Stimulated activated CD8-positive, alpha-beta memory T cell treated with anti-CD3 and anti-CD28 coated beads, Interleukin-15, amount 100 ng/mL, for 1 hour (primary cell): ENCODE results near the gene ATP6V1G3.
"Not testable (repeated sequence)": the region's sequence is repeated elsewhere in the genome, so short reads cannot be mapped to it uniquely, and the experiment has no call there.

Experiments used
- DNase-seq: peaks from one replicate; pipeline ENCODE4 v3.0.0-alpha.2; 2020; ENCODE audit warnings: low read depth

ATP6V1G3 gene

DNA sequence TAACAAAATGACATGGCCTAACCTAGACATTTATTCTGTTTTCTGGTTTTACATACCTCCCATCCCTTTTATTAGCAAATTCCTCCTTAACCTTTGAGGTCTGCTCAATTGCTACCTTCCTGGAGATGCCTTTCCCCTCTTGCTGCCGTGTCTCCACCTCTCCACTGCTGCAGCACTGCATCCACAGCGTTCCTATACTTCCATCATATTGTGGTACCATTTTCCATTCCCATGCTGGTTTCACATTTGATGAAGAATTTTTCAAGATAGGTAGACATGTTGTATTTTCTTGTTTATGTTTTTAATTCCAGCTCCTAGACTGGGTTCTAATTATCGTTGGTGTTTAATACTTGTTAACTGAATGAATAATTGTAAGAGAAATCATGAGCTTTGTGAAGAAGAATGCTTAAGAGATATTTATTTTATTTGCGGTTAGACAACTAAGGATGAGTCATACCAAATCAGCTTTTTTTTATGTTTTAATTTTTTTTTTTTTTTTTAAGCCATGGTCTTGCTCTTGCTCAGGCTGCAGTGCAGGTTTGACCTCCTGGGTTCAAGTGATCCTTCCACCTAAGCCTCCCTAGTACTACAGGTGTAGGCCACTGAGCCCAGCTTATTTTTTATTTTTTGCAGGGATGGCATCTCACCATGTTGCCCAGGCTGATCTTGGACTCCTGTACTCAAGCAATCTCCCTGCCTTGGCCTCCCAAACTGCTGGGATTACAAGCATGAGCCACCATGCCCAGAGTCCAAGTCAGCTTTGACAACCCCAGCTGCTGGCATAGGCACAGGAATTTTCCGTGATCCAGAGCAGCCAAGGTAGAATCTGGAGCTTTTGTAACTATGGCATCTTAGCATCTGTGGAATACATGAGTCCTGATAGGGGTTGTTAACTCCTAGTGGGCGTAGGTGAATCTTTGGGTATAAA, 44.0 kb downstream of the ATP6V1G3 start:
- no peak for DNase-seq

DNA sequence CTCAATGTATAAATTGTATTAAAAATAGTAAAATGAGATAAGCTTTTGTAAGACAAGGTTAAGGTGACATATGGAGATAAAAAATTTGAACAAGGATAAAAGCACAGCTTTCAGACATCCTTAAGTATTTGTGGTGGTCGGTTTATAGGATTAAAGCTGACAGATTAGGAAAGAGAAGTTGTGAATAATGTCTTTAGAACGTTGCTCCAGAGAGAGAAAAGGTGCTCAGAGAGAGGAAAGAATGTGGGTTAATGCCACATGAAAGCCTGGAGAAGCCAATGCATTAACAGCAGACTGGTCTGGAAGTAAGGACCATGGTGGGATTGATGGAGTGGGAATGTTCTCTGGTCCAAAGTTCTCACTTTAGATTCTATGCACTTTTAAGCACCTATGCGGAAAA, 44.8 kb downstream of the ATP6V1G3 start:
- DNase-seq = no peak

DNA sequence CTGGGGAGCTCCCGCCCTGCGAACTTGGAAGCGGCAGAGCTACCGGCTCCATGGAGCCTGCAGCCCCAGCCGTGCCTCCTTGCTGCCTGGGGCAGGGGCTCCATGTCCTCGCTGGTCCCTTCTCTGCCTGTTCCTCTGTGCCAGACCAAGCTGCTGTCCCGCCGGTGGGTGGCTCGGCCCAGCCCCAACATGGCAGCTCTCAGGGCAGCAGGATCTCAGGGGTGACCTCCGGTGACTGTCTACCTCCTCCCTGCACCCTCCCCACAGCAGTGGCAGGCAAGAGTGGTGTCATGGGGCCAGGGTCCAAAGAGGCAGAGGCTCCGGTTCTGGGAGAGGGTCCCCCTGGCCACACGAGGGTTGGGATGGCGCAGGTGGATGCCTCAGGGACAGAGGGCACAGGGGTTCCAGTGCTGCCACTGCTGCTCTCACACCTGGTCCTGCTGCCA, 45.8 kb downstream of the ATP6V1G3 start:
- no peak for DNase-seq

DNA sequence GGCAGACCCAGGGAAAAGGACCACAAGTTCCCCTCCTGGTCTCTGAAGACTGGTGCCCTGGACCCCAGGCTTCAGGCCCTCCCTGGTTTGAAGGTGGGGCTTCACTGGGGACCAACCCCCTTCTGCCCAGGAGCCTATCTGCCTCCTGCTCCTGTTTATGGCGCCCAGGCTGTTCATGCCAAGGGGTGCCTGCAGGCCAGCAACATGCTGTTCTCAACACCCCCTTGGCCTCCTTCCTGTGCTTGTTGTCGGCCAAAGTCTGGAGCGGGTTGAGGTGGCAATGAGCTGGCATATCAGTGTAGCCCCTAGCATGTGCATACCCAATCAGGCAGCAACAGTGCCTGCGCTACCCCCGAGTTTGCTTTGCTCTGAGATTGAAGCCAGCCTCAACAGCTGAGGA, 46.3 kb downstream of the ATP6V1G3 start:
- DNase-seq = no peak

DNA sequence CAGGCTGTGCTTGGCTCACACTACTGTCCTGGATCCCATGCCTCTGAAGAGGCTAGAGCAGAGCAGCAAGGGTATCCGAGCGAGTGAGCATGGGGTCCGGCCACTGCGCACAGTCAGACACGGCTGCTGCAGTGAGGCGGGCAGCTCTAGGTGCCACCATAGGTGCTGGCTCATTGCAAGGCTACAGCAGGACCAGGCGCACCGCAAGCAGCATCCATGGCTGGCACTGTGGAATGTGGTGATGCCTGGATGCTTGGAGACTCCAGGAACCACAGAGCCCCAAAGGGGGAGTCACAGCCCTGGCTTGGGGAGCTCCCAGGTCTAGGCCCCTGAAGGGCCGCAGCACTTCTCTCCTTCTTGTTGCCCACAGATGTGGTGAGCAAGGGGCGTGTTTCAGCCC, 47.2 kb downstream of the ATP6V1G3 start:
- DNase-seq = no peak

DNA sequence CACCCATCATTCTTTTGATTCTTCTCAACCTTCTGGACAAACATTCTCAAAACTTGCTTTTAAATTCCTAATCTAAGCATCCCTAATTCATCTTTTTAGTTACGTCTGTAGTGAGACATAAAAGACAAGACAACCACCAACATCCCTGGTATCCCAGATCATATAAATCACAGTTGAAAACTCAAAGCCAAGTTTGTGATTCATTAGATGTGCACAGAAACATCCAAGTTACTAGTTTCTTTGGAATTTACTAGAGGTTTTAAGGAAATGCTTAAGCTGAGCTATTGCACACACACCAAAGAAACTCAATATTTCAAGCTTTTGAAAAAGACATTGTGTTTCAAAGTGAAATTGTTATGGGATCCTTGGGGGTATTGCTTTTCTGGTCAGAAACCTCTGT, 47.6 kb downstream of the ATP6V1G3 start:
- DNase-seq = no peak

DNA sequence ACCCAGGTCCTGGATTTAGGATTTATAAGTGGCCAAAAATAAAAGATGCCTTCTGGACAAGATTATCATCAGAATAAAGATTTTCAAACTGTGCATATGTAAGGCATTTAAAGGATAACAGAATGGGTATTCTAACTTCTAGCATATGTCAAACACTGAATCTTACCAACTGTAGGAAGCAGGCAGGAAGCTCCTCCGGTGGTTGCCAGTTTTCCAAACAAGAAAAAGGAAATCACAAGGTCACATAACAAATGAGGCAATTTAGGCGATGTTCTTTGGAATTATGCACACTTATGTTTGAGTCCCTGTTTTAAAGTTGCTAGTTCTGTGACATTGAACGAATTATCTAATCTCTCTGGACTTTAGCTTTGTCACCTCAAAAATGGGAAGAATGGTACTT, 48.9 kb downstream of the ATP6V1G3 start:
- DNase-seq = no peak

DNA sequence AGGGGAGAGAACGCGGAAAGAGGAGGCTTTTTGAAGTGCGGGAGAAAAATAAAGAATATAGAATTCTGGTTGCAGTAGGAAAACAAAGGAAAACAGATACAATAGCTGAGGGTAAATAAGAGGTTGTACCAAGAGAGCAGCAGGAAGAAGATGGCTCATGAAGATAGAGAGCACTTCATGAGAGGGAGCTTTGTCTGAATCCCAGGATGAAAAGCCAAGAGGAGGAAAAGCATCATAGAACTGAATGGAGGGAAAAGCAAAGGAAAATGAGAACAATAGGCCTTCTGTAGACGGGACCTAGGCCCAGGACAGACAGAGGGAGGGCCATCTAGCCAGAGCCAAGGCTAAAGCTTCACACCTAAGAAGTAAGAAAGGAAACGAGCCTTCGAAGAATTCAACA, 49.5 kb downstream of the ATP6V1G3 start:
- no peak for DNase-seq

DNA sequence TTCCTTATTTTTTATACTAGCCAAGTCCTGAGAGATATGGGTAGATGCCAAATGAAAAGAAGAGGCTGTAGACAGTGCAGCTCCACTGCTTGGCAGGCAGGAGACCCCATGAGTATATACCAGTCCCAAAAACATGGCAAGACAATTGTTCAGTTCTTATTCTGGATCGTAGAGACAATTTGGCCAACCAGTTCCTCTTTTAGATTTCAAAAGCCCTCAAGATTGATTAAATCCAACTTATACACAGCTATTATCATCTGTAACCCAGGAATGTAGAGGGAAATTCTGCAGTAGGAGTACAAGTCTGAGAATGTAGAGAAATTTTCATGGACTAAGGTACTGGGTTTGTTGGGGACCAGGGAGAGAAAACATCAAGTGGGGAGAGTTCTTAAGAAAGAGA, 50.3 kb downstream of the ATP6V1G3 start:
- DNase-seq = no peak

DNA sequence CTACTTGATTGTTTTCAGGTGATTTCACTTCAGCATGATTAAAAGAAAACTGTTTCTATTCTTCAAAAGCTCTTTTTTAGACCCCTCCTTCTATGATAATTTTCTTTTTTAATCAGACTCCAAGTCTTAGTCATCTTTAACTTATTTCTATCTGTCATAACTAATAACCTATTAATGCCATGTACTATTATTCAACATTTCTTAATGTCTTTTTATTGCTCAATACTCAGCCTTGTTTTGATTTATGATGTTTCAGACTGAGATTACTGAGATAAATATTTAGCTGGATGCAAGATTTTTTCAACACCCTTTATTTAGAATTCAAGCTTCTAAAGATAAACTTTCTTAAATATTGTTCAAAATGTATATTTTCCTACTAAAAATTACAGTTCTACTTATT, 53.6 kb downstream of the ATP6V1G3 start:
- no peak for DNase-seq

DNA sequence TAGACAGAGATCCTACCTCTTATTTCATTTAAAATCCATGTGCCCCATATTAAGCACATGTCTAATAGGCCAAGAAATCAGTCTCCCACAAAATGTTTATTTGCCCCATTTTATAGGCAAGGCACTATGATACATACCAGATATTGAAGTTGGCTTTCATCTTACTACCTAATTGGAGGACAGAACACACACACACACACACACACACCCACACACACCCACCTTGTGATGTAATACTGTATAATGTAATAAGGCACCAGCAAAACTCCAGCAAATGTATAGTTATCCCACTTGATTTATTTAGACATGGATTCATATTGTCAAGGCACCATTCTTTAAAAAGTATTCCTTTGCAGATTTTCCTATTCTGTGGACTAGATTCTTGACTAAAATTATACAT, 56.8 kb downstream of the ATP6V1G3 start:
- DNase-seq = no peak

DNA sequence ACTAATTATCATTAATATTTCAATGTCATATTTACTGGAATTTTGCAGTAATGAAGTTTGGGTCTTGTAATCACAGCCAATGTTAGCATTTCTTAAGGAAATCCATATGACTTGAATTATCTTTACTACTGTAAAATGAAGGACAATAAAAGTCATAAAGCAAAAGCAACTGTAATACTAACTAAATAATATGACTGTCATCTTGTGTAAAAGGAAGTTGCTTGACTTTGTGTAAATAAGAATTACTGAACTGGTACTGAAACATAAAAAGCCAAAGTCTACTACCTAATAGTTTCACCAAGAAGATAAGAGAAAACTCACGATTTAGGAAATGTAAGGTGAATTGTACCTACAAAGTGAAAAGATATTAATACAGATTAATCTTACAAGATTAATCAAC, 57.5 kb downstream of the ATP6V1G3 start:
- DNase-seq = no peak

DNA sequence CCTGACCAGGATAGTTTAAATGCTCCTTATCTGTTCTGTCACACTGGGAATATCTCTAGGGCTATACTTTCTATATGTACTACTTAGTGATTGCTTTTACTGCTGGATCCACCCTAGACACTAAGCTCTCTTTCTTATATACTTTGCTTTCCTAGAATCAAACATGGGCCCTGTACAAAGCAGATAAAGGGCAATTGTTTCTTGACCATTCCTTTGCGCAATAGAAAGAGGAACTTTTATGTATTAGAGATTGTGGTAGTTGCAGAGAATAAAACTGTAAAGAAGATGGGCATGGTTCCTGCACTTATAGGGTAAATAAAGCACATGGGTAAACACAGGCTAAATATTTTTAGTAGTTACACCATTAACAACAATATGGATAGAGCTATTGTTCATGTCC, 58.8 kb downstream of the ATP6V1G3 start:
- DNase-seq = no peak

DNA sequence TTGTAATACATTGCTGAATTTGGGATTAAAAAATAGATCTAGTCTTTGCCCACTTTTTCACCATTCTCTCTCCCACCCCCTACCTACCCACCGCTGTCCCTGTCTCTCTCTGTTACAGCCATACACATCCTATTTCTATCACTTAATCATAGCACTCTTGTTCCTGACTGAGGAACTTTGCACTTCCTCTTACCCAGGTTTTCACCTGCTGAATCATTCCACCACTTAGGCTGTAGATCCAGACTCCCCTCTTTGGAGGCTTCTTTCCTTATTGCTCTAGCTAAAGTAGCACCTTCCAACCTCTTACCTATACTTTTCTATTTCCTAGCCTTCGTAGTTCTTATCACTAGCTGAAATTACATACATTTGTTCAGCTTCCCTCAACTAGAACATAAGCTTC, 59.6 kb downstream of the ATP6V1G3 start:
- DNase-seq = no peak

DNA sequence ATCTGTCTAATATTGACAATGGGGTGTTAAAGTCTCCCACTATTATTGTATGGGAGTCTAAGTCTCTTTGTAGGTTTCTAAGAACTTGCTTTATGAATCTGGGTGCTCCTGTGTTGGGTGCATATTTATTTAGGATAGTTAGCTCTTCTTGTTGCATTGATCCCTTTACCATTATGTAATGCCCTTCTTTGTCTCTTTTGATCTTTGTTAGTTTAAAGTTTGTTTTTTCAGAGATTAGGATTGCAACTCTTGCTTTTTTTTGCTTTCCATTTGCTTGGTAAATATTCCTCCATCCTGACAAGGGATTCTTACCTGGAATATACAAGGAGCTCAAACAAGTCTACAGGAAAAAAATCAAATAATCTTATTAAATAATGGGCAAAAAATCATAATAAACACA, 63.1 kb downstream of the ATP6V1G3 start:
- DNase-seq = not testable (repeated sequence)
